Measurements from ENCODE around the gene ZNF850.

DNA sequence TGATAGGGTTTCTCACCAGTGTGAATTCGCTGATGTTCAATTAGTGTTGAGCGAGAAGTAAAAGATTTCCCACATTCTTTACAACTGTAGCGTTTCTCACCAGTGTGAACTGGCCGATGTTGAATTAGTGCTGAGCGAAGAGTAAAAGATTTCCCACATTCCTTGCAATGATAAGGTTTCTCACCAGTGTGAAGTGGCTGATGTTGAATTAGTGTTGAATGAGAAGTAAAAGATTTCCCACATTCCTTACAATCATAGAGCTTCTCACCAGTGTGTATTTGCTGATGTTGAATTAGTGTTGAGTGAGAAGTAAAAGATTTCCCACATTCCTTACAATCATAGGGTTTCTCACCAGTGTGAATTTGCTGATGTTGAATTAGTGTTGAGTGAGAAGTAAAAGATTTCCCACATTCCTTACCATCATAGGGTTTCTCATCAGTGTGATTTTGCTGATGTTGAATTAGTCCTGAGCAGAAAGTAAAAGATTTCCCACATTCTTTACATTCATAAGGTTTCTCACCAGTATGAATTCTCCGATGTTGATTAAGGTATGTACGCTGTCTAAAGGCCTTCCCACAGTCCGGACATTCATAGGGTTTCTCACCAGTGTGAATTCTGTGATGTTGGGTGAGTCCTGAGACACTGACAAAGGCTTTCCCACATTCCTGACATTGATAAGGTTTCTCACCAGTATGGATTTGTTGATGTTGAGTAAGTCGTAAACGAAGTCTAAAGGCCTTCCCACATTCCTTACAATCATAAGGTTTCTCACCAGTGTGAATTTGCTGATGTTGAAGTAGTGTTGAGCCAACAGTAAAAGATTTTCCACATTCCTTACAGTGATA is 24.0 kb downstream of the ZNF850 start:
- TF ChIP-seq, protein P1, sequence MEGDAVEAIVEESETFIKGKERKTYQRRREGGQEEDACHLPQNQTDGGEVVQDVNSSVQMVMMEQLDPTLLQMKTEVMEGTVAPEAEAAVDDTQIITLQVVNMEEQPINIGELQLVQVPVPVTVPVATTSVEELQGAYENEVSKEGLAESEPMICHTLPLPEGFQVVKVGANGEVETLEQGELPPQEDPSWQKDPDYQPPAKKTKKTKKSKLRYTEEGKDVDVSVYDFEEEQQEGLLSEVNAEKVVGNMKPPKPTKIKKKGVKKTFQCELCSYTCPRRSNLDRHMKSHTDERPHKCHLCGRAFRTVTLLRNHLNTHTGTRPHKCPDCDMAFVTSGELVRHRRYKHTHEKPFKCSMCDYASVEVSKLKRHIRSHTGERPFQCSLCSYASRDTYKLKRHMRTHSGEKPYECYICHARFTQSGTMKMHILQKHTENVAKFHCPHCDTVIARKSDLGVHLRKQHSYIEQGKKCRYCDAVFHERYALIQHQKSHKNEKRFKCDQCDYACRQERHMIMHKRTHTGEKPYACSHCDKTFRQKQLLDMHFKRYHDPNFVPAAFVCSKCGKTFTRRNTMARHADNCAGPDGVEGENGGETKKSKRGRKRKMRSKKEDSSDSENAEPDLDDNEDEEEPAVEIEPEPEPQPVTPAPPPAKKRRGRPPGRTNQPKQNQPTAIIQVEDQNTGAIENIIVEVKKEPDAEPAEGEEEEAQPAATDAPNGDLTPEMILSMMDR (conservative IDR thresholded peaks at IDR 0.05): no peak
- no peak for TF ChIP-seq ZFX (IDR thresholded peaks at IDR 0.05)
